SK-N-DZ (cell line): Measurements from ENCODE around the gene CAPN12.

ENCODE experiments used
- DNase-seq: peaks from one replicate; pipeline ENCODE4 v3.0.0-alpha.2; 2015; ENCODE audit warnings: low spot score

Gene CAPN12

DNA sequence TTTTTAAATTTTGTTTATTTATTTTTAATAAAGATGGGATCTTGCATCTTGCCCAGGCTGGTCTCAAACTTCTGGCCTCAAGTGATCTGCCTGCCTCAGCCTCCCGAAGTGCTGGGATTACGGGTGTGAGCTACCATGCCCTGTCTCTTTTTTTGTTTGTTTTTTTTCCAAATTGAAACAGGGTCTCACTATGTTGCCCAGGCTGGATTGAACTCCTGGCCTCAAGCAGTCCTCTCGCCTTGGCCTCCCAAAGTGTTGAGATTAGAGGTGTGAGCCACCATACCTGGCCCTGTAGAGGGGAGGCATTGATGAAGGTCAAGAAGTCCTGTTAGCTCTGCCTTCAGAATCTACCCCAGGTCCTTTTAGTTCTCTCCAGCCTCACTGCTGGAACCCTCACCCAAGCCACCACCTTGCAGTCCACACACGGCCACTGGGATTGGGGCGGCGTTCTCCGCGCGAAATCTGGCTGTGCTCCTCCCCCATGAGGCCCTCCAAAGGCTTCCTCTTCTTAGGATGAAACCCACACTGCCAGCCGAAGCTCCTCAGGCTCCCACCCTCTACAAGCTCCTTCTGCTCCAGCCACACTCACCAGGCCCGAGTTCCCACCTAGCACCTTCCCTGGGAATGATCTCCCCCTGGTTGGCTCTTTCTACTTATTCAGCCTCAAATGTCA, 61.9 kb downstream of the CAPN12 start:
- DNase-seq = no peak
